HG03039 (cell line): ENCODE results near the gene TERT.
"Not testable (repeated sequence)": the region's sequence is repeated elsewhere in the genome, so short reads cannot be mapped to it uniquely, and the experiment has no call there.

Experiments used
- ATAC-seq: cut with Tn5 transposase; IDR thresholded peaks from one replicate; pipeline ENCODE4 v1.9.1; 2021; ENCODE audit warnings: mild to moderate bottlenecking, moderate library complexity; ENCODE audit not compliant: unreplicated experiment

TERT gene

DNA sequence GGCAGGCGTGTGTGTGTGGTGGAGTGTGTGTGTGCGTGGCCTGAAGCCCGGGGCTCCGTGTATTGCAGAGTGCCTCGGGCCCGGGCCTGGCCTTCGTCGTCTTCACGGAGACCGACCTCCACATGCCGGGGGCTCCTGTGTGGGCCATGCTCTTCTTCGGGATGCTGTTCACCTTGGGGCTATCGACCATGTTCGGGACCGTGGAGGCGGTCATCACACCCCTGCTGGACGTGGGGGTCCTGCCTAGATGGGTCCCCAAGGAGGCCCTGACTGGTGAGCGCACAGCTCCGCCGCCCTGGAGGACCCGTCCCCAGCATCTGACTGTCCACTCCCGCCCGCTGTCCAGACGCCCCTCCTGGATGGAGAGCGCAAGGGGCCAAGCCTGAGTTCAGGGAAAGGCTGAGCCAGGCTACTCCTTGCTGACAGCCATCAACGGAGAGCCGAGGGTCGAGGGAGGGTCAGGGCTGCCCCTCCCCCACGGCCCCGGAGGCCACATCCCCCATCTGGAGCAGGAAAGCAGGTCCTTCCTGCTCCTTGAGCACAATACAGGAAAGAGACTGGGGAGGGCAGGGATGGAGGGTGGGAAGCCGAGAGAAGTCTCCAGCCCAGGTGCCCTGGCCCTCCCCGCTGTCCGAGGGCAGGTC lies 51.3 kb downstream of the TERT start:
- ATAC-seq, result no peak

DNA sequence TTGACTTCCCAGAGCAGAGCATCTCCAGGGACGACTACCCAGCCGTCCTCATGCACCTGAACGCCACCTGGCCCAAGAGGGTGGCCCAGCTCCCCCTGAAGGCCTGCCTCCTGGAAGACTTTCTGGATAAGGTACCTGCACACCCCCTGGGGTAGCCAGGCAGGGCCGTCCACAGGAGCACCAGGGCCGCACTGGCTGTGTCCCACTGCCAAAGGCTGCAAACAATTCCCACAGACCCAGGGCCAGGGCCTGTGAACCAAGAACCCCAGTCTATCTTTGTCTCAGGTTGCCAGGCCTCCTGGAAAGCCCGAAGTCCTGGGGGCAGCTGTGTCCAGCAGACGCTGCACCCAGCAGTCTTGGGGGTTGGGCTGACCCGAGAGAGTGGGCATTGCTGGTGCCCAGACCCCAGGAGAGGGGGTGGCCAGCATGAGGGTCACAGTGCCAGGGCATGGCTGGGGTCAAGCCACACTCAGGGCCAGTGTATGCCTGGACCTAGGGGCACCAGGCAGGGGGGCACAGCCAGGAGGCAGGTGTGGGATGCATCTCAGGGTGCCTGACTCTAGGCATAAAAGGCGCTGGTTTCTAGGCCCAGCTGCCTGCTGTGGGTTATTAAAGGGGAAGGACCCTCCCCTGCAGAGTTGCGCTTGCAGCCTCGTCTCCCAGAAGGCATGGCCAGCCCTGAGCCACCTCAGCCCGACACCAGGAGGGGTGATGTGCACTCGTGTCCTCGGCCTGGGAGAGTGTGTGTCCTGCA lies 52.0 kb downstream of the TERT start:
- no peak for ATAC-seq

DNA sequence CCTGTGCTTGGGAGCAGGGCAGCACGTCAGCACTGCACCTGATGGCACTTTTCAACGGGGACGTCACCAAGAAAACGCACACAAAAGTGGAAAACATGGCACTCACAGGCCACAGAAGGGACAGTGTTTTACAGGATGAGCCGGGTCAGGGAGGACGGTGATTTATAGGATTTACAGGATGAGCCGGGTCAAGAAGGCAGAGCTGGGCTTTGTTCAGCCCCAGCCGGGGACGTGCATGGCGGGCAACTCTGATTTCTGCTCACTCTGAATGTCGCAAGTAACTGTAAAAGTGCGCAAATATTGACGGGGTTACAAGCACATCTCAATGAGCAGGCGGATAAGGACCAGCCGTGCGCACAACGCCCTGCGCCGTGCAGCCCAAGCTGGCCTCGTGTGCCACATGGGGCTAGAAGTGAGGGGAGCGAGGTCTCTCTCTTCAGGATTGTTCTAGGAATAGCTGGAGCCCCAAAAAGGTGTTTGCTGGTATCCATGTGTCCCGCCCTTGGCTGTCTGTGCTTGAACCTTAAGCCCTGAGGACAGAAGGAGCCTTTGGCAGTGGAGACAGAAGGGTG lies 53.3 kb downstream of the TERT start:
- ATAC-seq, result no peak

DNA sequence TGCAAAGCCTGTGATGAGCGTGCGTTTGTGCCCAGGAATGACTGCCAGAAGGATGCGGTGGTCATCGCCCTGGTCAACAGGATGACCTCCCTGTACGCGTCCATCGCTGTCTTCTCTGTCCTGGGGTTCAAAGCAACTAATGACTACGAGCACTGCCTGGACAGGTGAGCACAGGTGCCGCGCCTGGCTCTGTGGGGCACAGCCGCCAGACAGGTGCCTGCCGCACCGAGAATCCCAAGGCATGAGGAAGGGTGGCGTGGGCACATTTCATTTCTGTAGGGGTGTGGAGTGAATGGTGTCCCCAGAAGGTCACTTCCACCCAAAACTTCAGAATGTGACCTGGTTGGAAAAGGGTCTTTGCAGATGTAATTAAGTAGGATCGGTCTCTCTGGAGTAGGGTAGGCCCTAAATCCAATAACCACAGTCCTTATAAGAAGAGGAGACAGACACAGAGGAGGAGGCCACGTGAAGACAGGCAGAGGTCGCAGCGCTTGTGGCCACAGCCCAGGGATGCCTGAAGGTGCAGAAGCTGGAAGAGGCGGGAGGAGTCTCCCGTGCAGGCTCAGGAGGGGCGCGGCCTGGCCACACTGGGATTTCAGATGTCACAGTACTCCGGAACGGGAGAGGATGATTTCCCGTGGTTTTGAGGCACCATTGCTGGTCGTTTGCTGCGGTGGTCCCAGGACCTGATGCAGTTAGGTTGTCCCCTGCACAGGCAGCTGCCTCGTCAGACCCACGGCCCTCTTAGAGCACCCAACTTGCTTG lies 54.2 kb downstream of the TERT start:
- ATAC-seq, result no peak

DNA sequence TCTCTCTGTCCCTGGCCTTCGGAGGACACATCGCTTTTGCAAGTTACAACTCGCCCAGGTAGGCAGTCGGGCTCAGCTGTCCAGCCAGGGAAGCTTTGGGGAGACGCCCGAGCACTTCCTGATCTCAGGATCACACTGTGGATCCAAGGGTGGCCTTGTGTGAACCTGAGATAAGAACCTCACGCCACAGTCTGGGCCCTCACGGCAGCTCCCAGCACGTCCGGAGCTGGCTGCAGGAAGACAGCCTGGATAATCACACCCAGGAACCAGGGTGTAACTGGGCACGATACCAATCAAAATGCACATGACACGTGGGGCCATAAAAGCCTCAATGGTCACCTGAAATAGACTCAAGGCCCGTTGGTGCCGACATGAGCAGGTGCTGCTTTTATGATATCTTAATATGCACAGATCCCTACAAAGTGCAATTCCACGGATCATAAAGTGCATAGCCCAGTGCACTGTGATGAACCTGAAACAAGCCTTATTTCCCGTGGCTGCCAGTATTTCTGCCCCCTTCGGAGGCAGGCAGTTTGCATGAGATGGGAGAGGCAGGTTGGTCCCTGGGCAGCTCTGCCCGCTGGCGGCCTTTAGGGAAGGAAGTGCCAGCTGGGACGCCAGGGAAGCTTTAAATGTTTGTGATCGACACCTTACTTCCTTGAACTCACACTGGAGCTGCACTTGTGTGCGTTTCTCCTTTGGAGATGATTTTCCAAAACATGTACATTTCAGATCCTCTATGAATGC lies 55.2 kb downstream of the TERT start:
- no peak for ATAC-seq

DNA sequence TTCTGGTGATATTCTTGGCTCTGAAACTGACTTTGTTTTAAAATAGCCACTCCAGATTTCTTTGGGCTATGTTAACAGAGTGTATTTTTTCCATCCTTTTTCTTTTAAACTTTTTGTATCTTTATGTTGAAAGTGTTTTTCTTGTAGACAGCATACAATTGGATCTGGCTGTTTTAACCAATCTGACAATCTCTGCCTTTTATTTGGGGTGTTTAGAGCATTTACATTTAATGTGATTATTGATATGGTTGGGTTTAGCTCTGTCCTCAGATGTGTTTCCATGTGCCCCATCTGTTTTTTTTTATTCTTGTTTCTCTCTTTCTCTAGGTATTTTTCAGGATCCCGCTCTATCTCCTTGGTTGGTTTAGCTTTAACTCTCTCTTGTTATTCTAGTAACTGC lies 59.0 kb downstream of the TERT start:
- ATAC-seq, result no peak

DNA sequence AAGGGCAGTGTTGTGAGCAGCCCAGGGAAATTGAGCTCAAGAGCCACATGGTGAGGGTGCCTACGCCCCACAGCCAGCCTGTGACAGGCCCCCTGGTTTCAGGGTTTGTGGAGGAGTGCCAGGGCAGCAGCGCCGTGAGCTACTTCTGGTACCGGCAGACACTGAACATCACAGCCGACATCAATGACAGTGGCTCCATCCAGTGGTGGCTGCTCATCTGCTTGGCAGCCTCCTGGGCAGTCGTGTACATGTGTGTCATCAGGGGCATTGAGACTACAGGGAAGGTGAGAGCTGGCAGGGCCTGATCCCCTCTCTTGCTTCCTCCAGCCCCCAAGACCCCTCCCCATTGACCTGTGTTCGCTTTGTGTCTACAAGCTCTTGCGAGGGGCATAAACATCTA lies 59.5 kb downstream of the TERT start:
- ATAC-seq, result no peak

DNA sequence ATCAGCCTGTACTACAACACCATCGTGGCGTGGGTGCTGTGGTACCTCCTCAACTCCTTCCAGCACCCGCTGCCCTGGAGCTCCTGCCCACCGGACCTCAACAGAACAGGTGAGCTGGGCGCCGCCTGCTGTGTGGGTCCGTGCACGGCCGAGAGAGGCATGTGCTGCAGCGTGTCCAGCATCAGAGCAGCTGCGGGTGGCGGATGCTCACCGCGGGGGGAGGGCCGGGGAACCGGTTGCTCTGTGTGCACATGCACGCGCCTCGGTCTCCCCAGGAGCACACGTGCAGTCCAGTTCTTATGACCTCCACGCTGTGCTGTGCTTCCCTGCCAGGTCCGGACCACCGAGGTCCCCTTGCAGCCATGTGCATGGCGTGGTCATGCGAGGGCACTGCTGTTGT lies 62.1 kb downstream of the TERT start:
- ATAC-seq, result no peak

DNA sequence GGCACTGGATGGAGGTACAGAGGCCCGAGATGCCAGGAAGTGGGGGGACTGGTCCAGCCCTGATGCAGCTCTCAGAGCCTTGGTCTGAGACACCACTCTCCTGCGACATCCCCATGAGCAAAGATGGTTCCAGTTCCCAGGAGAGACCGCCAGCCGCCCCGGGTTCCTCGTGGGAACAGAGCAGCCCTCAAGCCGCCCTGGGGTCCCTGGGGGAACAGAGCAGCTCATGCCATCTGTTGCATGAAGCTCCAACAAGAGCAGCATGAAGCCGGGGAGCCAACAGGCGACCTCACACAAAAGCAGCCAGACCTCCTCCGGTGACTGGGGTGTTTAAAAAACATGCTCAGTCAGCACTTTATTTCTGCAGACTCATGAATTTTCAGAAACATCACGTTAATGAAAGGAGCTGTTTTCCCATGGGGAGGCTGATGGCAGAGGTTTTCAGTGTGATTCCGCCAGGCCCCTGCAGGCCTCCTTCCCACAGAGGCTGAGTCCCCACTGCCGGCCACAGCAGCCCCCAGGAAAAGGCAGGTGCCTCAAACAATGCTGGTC lies 63.4 kb downstream of the TERT start:
- no peak for ATAC-seq

DNA sequence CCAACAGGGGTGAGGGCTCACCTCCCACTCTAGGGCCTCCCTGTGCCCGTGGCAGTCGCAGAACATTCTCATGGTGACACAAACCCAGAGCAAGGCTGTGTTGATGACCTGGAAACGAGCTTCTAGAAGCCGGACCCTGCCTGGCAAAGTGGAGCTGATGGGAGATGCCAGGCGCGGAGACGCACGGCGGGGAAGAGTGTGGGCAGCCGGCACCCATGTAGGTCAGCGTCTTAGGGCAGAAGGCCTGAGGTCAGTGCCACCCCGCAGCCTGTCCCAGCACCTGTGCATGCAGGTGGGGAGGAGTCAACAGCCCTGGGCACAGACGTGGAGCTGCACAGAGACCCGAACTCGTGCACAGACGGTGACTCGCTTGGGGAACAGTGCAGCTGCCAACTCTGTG lies 64.3 kb downstream of the TERT start:
- no peak for ATAC-seq

DNA sequence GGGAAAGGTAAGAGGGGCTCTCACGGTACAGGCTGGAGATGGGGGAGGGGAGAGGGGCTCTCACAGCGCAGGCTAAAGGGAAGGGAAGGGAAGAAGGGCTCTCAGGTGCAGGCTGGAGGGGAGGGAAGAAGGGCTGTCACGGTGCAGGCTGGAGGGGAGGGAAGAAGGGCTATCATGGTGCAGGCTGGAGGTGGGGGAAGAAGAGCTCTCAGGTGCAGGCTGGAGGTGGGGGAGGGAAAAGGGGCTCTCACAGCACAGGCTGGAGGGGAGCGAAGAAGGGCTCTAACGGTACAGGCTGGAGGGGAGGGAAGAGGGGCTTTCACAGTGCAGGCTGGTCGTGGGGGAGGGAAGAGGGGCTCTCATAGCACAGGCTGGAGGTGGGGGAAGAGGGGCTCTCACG lies 65.0 kb downstream of the TERT start:
- ATAC-seq, result no peak

DNA sequence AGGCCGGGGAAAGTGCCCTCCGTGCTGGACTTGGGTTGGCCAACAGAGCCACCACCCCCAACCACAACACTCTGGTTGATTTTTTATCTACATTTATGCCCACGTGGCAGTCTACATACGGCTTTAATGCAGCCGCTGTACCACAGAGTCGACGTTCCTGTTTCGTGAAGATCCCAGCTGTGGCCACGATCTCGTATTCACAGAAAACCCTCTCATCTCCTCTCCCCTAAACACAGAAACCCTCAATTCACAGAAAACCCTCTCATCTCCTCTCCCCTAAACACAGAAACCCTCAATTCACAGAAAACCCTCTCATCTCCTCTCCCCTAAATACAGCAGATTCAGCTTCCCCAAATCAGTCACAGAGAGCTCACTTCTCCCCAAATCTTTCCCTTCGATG lies 65.8 kb downstream of the TERT start:
- not testable (repeated sequence) for ATAC-seq

DNA sequence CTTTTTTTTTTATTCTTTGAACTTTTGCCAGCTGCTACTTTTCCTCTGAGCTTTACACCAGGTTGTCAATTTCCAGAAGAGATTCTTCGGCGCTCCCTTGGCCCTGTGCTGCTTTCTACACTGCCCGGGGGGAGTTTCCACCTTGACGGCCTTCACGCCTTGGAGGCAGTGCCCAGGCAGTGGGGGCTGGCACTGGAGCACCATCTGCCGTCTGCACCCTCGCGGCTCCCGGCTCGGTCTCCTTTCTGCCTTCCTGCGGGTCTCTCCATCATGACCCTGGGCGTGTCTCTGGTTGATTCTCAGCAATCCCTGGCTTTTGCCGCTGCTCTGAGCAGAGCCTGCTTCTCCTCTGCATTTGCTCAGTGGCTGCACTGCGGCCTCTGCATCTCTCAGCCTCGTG lies 66.7 kb downstream of the TERT start:
- ATAC-seq, result no peak

DNA sequence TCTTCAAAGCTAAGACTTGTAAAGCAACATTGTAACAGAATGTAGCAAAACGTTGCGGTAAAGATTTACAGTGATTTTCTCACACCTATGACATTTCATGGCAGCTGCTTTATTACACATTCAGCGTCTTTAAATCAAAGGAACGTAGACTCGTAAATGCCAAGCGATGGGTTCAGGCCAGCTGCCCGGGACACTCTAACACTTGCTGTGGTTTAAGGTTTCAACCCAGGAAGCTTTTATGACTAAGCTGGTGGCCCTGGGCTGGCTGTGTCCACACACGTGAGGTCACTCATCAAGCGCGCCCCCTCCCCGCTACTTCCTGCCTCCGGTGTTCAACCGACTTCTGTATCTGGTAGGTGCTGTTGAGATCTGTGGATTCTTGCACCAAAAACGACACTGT lies 67.2 kb downstream of the TERT start:
- ATAC-seq, result no peak

DNA sequence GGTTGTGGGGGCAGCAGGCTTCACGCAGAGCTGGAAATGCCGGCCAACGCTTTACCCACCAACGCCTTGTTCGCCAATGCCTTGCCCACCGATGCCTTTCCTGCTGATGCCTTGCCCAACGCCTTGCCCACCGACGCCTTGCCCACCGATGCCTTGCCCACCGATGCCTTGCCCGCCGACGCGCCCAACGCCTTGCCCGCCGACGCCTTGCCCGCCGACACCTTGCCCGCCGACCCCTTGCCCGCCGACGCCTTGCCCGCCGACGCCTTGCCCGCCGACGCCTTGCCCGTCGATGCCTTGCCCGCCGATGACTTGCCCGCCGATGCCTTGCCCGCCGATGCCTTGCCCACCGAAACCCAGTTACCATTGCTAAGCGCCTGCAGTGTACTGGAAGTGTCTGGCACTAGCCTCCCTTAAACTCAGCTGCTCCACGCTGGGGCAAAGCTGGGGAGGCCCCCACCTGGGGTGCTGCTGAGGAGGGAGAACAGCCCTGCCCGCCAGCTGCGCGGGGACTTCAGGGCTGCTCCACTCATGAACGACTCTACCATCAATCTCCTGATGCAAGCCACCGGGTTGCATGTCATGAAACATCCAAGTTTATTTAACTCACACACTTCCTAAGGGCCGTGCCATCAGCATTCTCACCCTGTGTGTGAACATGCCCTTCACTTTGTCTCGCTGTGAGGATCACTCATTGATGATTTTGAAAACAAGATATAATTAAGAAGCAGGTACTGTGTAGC lies 67.9 kb downstream of the TERT start:
- no peak for ATAC-seq

DNA sequence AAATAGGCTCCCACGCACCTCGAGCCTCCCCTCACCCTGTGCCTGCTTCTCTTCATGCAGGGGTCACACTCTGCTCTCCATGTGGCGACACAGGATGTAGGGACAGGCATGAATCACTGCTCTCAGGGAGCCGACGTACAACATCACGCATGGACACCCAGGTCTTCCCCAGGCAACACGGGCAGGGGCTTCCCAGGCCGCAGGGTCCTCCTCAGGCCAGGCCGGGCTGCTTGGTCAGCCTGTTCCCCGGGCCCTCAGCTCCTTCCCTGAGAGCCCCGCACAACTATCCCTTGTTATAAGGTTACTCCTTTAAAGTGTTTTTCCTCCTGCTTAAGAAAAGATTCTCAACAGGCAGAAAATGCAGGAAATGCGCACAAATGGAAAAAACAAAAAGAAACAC lies 68.6 kb downstream of the TERT start:
- no peak for ATAC-seq

DNA sequence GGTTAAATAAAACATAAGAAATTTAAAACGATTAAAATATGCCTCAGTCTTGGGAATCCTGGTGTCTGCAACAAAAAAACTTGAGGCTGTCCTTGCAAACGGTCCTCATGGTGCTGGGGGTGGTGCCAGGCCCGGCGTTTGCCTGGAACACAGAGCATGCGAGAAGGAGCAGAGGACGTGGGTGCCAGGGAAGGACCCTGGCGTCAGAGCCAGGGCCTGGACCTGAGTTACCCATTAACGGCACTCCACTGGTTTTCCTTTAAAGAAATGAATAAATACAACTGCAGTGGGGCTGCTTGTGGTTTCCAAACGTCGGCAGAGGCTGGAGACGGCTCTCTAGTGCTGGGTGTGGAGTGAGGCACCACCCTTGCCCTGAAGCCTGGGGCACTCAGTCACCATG lies 69.8 kb downstream of the TERT start, which contains the start of gene SLC6A18:
Gene SLC6A18, plus strand, starts transcription at position 301 of the 400 bp plus-strand sequence. Its CDS starts 97 bp downstream, at position 398.
- ATAC-seq, result no peak

DNA sequence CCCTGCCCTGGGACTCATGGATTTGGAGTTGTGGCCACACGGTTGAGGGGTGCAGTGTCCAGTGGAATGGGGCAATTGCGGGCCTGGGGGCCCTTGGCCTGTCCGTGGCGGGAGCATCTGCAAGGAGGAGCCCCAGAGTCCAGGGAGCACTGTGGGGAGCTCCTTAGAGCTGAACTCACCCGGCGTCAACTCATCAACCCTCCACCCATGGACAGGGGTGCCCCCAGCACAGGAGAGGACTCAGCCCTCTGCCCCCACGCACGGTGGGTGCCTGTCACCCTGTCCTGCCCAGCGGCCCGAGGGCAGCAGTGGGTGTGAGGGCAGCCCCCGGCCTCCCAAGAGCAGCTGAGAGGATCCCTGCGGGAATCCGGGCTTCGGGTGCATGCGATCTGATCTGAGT lies 70.2 kb downstream of the TERT start:
- ATAC-seq, result no peak

DNA sequence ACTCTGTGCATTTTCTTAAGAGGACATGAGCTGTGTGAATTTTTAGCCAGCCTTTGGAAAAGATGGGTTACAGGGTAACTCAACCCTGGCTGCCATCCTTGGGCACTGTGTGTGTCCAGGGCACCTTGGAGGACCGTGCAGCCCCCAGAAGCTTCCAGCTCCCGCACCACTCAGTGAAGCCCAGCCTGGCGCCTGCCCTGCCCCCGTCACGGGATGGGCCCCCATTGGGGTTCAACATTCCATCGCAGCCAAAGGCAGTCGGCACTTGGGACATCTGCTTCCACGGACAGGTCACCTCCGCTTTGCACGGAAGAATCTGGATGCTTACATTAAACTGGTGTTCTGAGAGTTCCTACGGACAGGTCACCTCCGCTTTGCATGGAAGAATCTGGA lies 71.6 kb downstream of the TERT start:
- no peak for ATAC-seq
